GM12891 (cell line): ENCODE results near the gene MAPK1IP1L.

Experiments
- POLR2A ChIP-seq: IDR thresholded peaks from 2 replicates; pipeline ENCODE4 v1.6.1; 2011; ENCODE audit warnings: low read depth, low read length, control low read depth
- POLR2AphosphoS5 ChIP-seq: IDR thresholded peaks from 2 replicates; pipeline ENCODE4 v1.6.1; 2011; ENCODE audit warnings: low read depth, low read length, control low read depth
- SPI1 ChIP-seq: IDR thresholded peaks from 2 replicates; pipeline ENCODE4 v1.6.1; 2011; ENCODE audit warnings: low read depth, low read length, control low read depth
- TAF1 ChIP-seq: IDR thresholded peaks from 2 replicates; pipeline ENCODE4 v1.6.1; 2011; ENCODE audit warnings: low read depth, low read length, control low read depth

GRCh38 chr14:55092341-55092740 is 40.9 kb downstream of the MAPK1IP1L start:
- no peak for TF ChIP-seq POLR2AphosphoS5
- no peak for TF ChIP-seq POLR2A
- TF ChIP-seq TAF1 = no peak
- TF ChIP-seq SPI1 = no peak
